GM18507 (cell line): ENCODE results near the gene OSBPL6.
"Not testable (repeated sequence)": the region's sequence is repeated elsewhere in the genome, so short reads cannot be mapped to it uniquely, and the experiment has no call there.

Experiments used
- DNase-seq: peaks from one replicate; pipeline ENCODE4 v3.0.0; 2011; ENCODE audit warnings: low read depth; ENCODE audit not compliant: insufficient read length; ENCODE audit errors: extremely low spot score
- FAIRE-seq: peaks from 2 replicates; lab custom pipeline; 2011; peaks lifted over from hg19 to GRCh38; lab: Jason Lieb, UNC

The OSBPL6 gene

DNA sequence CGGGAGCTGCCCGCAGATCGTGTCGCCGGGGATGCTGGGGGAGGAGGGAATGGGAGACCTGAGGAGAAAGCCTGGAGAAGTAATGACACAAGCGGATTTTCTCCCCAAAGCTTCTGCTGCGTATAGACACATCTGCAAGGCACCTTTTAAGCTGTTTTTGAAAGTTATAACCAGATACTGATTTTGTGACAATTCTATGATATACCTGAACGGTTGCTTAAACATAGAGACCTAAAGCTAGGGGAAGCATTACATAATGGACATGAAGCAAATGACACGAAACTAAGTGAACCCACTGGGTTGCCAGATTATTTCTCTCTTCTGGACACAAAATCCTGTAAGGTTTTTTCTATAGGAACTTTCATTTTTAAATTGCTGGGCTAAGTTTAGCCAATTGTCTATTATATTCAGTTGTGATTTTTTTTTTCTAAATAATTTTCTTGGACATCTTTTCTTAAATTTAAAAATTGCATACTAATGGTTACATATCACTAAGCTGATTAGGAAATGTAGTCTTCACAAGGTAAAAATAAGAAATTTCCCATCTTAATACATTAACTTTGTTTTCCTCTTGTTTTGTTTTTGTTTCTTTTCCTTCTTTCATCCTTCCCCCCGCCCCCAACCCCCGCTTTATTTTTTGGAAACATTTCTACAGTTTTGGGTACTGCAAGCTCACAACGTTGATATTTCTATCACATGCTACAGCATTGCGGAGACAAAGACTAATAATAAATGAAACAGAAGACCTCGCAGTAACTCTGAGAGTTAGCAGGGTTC, 1.3 kb downstream of the OSBPL6 start:
- FAIRE-seq, result no peak
- DNase-seq, result no peak

GRCh38 chr2:178197791-178198190, 3.5 kb downstream of the OSBPL6 start:
- FAIRE-seq (no peak), DNase-seq (no peak)

DNA sequence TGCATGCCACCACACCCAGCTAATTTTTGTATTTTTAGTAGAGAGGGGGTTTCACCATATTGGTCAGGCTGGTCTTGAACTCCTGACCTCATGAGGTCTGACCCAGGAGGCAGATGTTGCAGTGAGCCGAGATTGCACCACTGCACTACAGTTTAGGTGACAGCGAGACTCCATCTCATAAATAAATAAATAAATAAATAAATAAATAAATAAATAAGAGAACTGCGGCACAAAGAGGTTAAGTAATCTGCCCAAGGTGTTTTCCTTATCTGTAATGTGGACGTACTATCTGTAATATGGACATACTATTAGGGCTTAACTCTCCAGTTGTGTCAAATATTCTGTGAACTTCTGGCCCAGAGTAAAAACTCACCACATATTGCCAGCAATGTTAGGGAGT, 4.1 kb downstream of the OSBPL6 start:
- not testable (repeated sequence) for FAIRE-seq, DNase-seq

DNA sequence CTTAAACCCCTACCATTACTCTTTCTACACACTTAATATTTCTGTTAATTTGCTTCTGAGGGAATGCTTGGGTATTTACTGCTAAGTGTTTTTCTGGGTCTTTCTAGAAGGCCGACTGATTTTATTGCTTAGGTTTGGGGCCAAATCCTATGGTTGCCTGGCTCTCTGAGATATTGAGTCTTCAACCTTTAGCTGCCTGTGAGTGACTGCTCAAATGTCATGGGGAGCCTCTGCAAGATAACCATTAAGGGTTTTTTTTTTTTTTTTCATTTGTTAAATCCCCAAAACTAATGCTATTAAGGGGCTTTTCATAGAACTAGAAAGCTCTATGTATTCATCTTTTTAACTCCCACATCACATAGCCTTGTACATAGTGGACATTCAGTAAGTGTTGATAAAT, 5.0 kb downstream of the OSBPL6 start:
- no peak for DNase-seq
- no peak for FAIRE-seq

GRCh38 chr2:178200331-178200730, 6.0 kb downstream of the OSBPL6 start:
- DNase-seq (no peak), FAIRE-seq (no peak)

- FAIRE-seq (no peak), DNase-seq (no peak)
These were observed 8.6 kb downstream of the OSBPL6 start for GRCh38 chr2:178202927-178203326.

DNA sequence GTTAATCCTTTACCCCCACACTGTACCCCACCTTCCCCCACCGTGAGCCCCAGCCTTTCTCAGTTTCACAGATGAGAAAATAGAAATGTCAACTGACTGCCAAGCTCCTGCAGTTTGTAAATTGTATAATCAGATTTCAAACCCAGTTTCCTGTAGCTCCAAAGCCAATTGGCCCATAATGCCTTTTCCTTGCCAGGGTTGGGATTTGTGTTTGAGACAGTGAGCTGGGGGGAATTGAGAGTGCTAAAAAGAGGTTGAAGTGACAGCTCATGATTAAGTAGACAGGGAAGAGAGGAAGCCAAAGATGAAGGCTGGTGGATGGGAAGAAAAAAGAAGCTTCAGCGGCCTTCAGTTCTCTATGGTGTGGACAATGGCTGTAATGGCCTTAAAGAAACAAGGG, 10.7 kb downstream of the OSBPL6 start:
- no peak for FAIRE-seq
- DNase-seq, result no peak

DNA sequence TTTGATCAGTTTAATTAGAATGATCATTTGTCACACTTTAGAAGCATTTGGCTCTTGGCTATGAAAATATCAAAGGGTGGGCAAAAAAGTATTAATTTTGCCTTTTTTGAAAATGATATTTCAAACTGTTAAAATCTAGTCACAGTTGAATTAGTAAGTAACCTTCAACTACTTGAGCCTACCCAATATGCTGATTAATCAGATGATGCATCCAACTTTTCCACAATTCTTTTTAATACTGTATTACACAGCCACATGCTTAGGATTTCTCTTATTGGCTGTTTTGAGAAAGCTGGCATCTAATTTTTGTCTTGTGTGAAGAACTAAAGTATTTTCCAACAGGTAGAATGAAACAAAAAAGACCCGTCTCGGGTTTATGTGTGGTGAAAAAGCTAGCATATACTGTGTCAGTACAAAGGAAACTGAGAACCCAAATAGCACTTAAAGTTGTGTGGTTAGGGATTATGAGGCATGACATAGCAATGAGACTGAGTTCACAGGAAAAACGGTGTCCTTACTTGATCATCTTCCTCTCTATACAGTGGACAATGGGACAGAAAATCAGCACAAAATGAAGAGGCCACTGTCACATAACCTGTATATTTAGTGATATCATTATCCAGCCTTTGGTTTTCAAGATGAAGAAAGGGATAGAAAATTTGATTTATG, 11.7 kb downstream of the OSBPL6 start:
- no peak for DNase-seq
- no peak for FAIRE-seq

DNA sequence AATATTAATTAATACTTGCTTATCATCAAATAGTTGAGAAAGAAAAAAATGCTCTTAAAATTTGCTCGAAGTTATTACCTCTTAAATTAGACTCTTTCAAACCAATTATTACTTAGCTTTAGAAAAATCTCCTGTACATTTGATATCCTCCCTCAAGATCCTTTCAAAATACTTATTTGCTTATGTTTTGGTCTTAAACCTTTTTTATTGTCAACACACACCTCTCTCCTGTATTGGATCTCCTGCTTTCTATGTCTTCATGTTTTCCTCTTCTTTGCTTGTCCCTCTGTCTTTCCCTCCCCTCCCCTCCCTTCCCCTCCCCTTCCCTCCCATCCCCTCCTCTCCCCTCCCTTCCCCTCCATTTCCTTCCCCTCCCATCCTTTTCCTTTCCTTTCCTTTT, 14.0 kb downstream of the OSBPL6 start:
- FAIRE-seq, result no peak

GRCh38 chr2:178208817-178209216, 14.5 kb downstream of the OSBPL6 start:
- no peak for FAIRE-seq

More for the DNA sequence above, 14.0 kb downstream of the OSBPL6 start:
- no peak for DNase-seq

DNA sequence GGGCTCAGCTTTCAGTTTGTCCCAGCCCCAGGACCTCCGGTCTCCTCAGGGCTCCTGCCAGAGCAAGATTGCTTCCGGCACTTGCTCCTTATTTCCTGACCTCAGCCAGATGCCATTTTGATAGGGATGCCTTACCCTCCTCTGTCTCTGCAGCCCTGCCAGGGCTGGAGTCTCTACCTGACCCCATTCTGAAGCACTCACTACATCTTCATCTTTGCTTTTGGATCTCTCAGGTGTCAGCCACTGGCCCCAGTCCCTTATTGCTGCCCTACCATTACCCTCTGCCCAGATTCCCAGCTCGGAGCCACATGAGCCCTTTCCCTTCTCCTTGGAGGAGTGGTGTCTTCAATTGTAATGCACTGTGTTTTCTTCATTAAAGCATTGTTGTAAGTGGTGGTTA, 17.1 kb downstream of the OSBPL6 start:
- DNase-seq (no peak), FAIRE-seq (no peak)

More at GRCh38 chr2:178208817-178209216, 14.5 kb downstream of the OSBPL6 start:
- no peak for DNase-seq

- no peak for FAIRE-seq
- no peak for DNase-seq
These were observed 17.6 kb downstream of the OSBPL6 start for GRCh38 chr2:178211943-178212342.

- FAIRE-seq (no peak), DNase-seq (no peak)
These were observed 19.7 kb downstream of the OSBPL6 start for GRCh38 chr2:178213991-178214390.

GRCh38 chr2:178219247-178219646, 24.9 kb downstream of the OSBPL6 start:
- FAIRE-seq (no peak), DNase-seq (no peak)

DNA sequence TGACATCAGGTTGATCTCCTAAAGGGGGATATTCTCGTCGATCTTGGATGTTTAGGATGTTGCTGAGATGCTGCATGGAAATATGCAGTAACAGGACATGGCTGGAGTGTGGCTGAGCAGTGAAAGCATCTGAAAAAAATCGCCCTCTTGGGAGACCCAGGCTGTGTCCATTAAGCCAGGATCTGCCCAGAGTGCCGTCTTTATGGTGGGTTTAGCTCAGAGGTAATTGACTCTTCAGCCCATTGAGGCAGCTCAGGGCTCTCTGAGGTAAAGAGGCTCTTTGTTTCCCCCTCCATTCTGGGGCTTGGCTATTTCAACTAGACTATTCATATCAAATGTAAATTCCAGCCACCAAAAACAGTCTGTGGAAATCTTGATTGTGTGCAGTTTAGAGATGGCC, 26.5 kb downstream of the OSBPL6 start:
- DNase-seq, result no peak
- FAIRE-seq, result no peak

DNA sequence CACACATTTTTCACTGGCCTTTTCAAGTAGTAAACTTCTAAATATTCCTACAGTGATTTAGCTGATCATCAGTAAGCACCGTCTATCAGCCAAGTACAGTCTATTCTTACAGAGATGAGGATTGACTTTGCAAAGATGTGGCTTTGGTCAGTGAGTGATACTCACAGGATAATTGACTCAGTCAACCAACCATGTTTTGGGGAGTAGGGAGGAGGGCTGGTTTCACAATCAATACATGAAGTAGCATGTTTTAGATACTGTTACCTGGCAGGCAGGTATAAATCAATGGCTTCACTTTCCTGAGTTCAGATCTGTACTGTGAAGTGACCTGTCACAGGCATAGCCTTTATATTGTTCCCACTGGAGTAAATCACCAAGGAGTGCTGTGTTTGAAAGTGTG, 27.2 kb downstream of the OSBPL6 start:
- DNase-seq, result no peak
- FAIRE-seq, result no peak

DNA sequence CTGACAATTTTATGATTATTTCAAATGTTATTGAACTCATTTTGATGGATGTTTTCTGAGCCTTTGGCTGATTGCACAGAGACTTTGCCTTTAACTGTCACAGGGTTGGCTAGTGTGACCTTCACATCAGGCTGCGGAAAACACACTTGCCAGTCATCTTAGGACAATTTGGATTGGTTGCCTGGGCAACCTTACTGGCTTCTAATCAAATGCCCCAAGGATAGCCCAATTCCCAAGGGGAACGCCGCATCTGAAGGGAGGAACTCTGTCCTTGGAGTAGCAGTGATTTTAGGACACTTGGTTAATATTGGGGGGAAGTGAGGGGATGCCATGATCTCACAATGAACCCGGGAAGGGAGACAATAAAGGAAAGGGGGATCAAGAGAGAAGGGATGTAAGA, 29.5 kb downstream of the OSBPL6 start:
- FAIRE-seq (no peak), DNase-seq (no peak)

DNA sequence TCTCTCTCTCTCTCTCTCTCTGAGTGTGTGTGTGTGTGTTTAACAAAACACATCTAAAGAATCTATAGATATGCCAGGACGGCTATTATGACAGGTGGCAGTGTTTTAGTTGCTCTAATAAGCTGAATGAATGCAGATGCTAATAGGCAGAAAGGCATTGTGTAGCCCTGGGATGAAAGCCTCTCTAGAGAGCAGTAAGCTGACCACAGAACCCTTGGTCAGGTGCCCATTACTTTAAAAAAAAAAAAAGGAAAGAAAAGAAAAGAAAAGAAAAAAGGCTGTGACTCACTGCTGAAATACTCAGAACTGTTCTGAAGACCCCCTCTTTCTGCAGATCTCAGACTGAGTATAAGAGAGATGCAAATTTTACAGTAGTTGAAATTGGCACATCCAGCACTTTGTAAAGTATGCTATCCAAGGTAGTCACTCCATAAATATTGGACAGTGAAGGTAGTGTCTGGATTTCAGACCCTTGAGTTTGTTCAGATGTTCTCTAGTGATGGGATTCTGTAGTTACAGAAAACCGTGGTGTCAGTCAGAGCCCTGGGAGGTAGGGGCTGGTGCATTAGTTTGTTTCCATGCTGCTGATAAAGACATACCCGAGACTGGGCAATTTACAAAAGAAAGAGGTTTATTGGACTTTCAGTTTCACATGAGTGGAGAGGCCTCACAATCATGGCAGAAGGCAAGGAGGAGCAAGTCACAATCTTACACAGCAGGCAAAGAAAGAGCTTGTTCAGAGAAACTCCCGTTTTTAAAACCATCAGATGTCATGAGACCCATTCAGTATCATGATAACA, 30.9 kb downstream of the OSBPL6 start:
- FAIRE-seq (no peak), DNase-seq (no peak)

DNA sequence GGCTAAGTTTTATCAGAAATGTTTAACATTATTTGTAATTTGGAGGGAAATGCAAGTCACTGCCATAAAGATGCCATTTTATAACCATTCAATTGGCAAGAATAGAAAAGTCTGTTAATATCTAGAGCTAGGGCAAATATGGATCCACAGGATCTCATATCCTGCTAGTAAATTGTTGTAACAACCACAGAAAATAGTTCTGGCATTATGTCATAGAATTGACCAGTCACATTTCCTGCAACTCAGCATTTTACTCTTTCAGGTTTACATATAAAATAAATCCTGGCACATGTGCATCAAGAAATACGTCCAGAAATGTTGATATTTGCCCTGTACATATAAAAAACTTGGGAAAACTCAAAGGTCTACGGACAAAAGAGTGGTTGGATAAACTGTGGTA, 32.9 kb downstream of the OSBPL6 start:
- DNase-seq, result no peak

DNA sequence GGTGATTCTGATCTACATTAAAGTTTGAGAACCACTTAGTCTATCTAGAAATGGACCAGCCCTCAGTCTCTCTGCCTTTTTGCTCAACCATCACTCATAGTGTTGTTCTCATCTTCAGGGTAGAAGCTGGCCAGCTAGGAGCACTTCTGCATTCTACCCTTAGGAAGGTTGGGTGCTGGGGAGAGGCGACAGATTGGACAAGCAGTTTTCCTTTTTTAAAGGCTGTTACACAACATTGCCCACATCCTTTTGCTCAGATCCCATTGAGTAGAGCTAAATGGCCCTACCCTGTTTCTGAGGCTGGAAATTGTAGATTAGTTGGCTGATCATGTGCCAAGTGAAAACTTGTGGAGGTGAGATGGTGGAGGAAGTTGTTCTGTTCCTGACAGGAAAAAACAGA, 35.6 kb downstream of the OSBPL6 start:
- FAIRE-seq (no peak), DNase-seq (no peak)

More for the DNA sequence above, 32.9 kb downstream of the OSBPL6 start:
- no peak for FAIRE-seq
